NOMO-1 treated with dmso at 0.1 percent for 144 hours (cell line): ENCODE results near the gene PIK3C2B.
"Not testable (repeated sequence)": the region's sequence is repeated elsewhere in the genome, so short reads cannot be mapped to it uniquely, and the experiment has no call there.

Experiments used
- DNase-seq: peaks from one replicate; lab custom pipeline; 2025; ENCODE audit not compliant: unreplicated experiment; lab: John Stamatoyannopoulos, UW

PIK3C2B gene

DNA sequence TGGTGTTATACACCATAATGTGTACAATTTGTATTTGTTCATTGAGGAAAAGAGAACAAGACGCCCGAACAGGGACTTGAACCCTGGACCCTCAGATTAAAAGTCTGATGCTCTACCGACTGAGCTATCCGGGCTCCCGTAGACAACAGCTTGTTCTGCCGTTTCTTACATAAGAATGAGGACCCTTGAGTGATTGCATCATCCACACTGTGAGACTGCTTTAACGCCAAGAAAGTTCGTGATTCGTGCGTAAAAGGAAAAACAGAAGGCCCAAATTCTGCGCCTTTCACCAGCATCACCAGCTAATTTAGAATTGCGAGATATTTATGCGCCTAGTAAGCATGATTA is 12.3 kb upstream of the PIK3C2B start:
- DNase-seq = peak; percentile 69

DNA sequence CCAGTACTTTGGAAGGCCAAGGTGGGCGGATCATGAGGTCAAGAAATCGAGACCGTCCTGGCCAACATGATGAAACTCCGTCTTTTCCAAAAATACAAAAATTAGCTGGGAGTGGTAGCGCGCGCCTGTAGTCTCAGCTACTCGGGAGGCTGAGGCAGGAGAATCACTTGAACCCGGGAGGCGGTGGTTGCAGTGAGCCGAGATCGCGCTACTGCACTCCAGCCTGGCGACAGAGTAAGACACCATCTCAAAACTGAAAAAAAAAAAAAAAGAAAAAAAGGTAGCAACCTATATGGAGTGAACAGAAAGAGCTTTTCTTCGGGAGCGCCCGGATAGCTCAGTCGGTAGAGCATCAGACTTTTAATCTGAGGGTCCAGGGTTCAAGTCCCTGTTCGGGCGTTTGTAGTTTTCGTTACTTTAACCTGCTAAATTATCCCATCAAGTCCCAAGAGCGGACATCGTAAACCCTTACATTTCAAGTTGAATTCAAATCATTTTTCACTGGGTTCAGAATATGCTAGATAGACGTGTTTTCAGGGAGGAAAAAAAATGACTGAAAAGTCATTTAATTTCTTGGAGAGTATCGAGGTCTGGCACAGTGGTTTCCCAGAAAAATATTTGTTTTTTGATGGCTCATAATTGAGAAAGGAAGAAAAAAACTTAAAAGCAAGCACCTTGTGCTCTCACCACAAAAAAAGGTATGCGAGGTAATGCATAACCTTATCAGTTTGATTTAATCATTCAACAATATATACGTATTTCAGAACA is 11.8 kb upstream of the PIK3C2B start:
- peak; percentile 62 for DNase-seq

DNA sequence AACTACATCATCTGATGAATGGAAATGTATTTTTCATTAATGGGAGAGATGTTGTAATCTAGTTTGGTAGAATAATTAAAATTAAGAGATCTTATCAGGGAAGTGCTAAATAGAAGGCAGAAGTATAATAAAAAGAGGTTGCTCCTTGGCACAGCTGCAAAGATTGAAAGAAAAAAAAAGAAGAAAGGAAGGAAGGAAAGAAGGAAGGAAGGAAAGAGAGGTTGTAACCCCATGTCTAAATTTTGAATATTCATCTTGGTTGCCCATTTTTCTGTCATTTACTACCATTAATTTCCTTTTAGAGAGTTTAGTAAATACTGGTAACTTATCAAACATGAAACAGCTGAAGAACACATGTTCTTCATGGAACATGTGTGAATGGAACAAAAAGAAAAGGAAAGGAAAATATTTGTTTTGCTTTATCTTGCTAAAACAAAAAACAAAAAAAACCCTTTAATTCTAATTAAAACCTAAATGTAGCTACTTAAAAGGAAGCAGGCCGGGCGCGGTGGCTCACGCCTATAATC is 11.1 kb upstream of the PIK3C2B start:
- no peak for DNase-seq

DNA sequence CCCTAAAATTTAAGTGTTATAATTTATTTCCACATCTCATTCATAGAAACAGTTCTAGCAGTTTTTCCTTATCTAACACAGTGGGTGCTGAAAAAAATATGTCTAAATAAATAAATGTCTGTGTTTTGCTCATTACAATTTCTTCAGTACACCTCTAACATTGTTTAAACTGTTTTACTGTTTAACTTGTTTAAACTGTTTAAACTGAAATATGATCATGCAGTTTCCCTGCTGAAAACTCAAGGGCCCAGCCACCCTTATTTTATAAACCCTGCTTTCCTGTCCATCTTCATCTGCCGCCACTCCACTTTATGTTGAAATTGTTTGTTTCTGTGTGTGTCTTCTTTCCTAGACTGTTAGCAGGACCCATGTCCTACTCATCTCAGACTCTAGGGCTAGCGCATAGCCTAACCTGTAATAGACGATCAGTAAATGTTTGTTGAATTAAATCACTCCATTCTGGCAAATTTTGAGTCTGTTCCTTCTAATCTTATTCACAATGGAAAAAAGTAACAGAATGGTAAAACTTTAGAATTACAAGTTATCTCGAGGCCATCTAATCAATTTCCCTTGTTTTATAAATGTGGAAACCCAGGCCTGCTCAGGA is 9.4 kb upstream of the PIK3C2B start:
- DNase-seq = no peak

DNA sequence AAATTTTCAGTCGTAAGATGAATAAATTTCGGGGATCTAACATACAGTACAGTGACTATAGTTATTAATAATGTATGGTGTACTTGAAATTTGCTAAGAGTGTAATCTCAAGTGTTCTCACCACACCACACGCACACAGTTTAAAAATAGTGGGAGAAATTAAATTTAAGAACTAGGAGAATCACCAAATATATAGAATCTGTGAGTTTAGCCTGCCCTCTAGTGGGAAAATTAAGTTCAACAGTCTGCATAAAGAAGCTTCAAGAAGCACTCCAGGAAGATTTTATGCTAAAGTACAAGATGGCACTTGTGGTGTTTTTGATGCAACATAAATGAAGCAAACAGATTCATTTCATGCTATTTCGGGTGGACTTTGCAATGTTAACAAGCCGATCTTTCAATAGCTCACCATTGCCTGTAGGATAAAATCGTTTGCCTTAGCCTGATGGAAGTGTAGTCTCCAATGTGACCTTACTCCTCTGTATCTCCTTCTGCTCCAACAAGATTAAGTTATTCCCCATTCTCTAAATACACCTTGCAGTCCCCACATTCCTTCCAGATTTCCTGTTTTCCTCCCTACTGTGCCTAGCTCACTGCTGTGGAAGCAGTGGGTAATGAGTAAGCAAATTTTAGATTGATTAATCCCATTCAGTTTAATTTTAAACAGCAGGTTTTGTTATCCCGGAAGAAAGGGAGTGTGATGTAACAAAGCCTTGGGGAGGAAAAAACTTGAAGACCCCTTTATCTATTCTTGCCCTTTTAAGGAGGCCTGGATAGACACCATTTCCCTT is 8.7 kb upstream of the PIK3C2B start:
- DNase-seq = peak; percentile 15

DNA sequence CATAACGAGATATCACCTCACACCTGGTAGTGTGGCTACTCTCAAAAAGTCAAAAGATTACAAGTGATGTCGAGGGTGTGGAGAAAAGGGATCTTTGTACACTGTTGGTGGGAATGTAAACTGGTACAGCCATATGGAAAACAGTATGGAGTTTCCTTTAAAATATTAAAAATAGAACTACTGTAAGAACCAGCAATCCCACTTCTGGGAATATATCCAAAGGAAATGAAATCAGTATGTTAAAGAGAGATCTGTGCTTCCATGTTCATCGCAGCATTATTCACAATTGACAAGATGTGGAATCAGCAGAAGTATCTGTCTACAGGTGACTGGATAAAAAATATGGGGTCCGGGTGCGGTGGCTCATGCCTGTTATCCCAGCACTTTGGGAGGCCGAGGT is 7.6 kb upstream of the PIK3C2B start:
- no peak for DNase-seq

DNA sequence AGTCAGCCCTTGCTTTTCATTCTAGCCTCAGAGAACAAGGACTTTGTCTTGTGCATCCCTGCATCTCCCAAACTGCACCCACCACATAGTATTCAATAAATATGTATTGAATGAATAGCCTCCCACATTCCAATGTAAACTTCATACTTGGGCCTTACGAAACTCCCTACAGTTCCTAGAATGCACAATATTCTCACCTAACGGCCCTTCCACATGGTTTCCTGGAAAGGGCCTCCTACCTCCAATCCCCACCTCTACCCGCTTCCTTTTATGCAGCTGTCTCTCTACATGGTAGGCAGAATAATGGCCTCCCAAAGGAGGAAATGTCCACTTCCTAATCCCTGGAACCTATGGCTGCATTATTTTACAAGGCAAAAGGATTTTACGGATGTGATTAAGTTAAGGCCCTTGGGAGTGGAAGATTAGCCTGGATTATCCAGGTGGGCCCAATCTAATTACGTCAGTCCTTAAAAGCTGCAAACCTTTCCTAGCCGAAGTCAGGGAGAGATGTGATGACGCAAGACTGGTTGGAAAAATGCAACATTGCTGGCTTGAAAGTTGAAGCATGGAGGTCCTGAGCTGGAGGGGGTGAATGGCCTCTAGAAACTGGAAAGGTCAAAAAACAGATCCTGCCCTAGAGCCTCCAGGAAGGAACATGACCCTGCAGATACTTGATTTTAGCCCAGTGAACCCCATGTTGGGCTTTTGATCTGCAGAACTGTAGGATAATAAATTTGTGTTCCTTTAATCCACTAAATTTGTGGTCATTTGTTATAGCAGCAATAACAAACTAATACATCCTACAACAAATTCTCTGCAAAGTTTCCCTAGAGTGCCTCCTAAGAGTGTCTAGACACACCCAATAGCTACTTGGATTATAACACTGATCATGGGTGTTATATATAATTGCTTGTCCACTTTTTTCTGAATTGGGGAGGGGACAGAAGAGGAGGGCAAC is 5.2 kb upstream of the PIK3C2B start:
- DNase-seq = no peak

DNA sequence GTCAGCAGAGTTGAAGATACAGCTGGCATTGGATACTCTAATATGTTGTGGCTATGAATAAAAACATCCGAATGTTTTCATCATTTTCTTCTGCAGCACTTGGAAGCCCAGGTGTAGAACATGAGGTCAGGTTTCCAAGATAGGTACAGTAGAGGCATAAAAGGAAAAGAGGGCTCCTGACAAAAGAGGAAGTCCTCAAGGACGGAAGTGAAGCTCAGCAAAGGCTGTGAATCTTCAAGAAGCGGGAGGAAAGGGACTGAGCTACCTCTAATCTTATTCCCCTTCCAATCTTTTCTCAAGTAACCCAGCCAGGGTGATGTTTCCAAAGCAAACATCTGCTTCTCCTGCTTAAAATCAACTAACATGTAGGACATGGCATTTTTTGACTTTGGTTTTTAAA is 4.4 kb upstream of the PIK3C2B start:
- peak; percentile 52 for DNase-seq

DNA sequence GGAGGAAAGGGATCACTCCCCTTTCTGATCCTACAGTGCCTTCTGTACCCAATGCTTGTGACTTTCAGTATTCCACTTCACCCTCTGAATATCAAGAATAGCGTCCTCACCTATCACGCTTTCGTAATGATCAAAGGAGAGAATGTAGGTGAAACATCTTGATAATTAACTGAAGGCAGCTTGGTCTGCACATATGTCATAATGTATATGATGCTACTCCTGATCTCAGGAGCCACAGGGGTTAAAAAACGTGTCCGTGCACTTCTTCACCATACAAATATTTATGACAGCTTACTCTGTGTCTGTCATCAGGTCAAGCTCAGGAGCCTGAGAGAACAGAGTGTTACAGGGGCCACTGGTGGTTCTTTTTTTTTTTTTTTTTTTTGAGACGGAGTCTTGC is 1.2 kb upstream of the PIK3C2B start:
- no peak for DNase-seq

DNA sequence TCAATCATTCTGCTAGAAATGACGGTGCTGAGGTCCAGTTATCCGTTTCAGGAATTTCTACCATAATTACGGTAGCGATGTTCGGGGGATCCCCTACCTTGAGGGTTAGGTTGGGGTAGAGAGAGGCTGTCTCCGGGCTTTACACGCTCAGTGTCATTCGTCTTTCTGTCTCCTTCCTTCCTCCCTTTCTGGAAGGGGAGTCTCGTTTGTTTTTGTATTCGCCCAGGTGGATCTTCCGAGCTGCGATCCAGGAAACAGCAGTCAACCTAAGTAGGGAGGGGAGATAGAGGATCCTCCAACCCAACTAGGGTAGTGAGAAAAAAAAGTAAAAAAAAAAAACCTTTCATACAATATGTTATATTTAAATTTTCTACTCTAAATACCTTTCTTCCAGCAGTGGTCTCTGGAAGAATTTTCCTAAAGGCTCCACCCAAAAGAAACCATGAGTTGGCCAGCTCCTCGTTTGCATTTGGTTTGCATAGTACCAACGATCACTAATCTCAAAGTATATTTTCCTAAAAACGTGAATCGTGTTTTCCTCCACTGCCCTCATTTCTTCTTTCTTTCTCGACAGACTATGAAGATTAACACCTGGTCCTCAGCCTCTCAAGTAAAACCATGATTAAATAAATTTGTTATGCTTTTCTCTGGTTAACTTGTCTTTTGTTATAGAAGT is 611 bp upstream of the PIK3C2B start:
- no peak for DNase-seq

DNA sequence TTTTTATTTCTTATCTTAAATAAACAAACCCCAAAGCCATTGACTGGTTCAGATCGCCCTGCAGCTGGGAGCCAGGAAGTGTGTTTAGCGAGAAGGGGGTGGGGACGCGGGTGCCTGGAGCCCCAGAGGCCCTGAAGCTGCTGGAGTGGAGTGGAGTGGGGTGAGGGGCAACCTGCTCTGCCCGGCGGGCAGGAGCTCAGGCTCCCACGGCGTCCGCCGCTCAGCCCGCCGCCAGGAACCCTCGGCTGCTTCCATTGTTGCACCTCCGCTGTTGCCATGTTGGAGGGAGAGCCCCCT is 673 bp downstream of the PIK3C2B start:
- DNase-seq = peak; percentile 25

DNA sequence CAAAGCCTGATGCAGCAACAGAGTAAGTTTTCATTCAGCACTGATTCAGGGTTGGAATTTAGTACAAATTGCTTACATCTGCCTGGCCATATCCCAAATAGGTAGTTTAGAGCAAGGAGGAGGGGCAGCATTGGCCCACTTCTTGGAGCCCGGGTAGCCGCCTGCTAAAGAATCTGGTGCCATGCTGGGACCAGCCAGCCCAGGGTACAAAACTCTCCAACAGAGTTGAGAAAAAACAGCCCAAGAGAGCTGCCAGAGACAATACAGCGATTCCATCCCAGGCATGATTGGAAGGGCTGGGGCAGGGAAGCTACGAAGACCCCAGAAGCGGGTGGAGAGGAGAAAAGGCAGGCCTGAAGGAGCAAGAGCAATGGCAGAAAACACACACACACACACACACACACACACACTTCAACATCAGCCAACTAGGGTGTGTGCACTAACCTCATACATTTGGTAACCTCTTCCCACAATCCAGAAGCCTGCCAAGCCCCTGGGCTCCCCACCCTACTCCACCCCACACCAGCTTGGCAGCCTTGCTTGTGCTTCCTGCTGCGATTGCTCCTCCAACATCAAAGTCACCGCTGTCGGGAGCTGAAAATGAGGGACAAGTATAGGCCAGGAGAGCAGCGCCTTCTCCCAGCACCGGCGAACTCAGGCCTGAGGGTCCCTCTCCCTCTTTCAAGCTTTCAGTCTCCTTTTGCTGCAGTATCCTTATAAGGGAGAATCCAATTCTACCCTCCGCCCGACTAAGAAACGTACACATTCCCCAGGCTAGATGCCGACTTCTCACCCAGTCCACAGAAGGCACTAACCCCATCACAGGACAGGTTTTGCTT is 1.2 kb downstream of the PIK3C2B start:
- DNase-seq = no peak

DNA sequence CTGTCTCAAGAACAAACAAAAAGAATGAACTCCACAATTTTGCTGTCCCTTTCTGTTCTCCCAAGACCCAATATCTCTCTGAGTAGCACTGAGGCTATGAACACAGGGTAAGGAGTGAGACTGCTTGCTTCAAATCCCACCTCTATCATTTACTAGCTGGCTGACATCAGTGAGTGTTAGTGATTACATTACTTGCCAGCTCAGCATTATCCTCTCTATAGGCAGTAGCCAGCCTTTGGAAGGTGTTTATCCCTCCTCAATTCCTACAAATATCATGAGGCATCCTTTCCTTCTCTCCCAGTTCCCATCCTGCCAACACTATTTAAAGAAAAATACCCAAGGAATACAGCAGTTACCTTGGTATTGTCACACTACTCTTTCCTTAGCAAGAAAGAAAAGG is 3.0 kb downstream of the PIK3C2B start:
- DNase-seq = no peak

DNA sequence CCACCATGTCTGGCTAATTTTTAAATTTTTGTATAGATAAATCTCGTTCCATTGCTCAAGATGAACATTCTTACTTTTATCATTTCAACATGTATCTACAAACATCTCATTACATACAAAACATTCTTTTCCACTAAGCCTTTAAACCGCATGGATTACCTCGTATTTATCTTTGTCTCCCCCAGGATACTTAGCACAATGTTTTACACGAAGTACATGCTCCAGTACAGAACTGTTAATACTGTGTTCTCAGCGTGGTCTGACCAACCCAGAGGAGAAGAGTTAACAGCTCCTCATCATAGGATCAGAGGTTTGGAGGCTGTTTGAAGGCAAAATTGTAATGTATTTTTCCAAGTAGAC is 7.4 kb downstream of the PIK3C2B start:
- DNase-seq = no peak

DNA sequence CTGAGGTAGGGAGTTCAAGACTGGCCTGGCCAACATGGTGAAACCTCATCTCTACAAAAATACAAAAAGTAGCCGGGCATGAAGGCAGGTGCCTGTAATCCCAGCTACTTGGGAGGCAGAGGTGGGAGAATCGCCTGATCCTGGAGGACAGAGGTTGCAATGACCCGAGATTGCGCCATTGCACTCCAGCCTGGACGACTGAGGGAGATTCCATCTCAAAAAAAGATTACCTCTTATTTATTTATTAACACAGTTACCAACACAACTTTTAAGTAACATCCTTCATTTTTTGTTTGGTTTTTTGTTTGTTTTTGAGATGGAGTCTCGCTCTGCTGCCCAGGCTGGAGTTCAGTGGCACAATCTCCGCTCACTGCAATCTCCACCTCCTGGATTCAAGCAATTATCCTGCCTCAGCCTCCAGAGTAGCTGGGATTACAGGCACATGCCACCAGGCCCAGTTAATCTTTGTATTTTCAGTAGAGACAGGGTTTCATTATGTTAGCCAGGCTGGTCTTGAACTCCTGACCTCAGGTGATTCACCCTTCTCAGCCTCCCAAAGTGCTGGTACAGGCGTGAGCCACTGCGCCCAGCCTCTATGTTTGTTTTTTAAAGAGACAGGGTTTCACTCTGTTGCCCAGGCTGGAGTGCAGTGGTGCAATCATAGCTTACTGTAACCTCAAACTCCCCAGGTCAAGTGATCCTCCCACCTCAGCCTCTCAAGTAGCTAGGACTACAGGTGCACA is 7.9 kb downstream of the PIK3C2B start:
- DNase-seq = not testable (repeated sequence)

DNA sequence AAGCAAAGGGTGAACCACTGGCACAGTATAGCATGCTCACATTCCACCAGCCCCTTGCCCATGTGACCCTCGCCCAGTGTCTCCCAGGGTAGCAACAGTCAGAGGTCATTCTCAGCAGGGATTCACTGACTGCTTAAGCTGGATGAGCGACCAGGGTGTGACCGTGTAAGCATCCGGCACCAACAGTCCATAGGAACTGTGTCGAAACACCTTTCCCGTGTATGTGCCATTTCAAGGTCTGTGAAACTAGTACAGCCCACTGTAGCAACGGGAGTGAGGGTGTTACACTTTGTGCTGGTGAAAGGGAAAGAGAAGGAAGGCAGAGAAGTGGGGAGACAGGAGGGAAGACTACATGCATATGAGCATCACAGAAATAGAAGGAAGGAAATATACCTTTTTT is 10.8 kb downstream of the PIK3C2B start:
- no peak for DNase-seq

DNA sequence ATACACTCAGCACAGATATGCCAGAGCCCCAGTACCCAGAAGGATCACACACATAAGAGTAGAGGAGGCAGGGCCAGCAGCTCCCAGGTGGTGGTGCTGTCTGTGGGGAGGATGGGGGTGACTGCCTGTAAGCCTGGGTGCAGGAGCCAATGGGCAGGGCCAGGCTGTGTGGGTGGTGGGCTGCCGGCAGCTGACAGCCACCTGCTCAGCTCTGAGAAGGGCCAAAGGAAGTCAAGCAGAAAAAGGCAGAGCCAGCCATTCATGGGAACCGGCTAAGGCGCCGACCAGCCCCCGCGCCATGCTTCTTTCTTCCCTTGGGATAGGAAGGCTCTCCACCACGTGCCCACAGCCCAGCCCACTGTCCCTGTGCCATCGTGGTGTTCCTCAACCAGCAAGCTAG is 14.1 kb downstream of the PIK3C2B start:
- DNase-seq = no peak

DNA sequence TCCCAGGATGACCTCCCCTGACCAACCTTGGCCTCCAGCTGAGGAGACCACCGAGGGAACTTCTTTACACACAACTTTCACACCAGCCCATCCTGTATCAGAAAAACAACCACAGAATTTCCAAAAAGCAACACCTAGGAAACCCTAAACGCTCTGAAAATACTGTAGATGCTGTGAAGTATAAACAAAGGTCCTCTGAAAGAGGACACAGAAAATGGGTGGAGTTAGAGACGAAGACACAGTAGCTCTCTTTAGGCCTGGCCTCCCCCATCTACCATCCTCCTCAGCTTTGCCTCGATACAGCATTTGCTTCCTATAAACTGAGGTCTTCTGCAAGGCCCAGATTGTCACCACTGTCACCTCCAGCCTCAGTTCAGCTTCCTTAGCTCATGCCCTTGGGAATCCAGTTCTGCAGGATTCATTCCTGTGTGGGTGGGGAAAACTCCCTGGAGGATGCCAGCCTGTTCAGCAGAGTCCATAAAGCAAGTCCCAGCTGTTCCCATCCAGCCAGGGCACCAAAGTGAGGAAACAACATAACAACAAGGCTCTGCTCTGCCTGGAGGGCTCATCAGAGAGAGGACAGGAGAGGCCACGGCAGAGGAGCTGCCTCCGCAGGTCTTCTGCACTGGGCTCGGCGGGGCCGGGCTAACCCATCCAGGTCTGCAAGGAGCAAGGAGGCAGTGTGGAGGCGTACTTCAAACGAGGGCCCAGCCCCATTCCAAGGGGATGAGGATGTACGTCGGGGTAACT is 15.0 kb downstream of the PIK3C2B start:
- no peak for DNase-seq
